GM06990 (cell line): ENCODE data around the gene TSPAN16.

Experiments
- DNase-seq: peaks from one replicate; pipeline ENCODE4 v3.0.0-alpha.2; 2011; ENCODE audit not compliant: insufficient read length; ENCODE audit errors: extremely low read depth
- H3K27me3 ChIP-seq: replicated peaks from 2 replicates; pipeline ENCODE4 v1.6.0; 2011; ENCODE audit warnings: low read length; ENCODE audit not compliant: control insufficient read depth, insufficient read depth
- H3K36me3 ChIP-seq: 2 replicates; pipeline ENCODE4 v1.5.1; 2011; ENCODE audit warnings: low read length; ENCODE audit not compliant: control insufficient read depth, insufficient read depth
- H3K4me3 ChIP-seq: replicated peaks from 2 replicates; pipeline ENCODE4 v1.5.1; 2011; ENCODE audit warnings: low read depth, mild to moderate bottlenecking, control low read depth, low read length
- TF ChIP-seq, protein P1 (sequence below): IDR thresholded peaks from 2 replicates; pipeline ENCODE4 v1.5.1; 2011; ENCODE audit warnings: low read length, control low read depth, mild to moderate bottlenecking, inconsistent platforms; ENCODE audit not compliant: insufficient read depth, poor library complexity, severe bottlenecking

Gene TSPAN16

DNA sequence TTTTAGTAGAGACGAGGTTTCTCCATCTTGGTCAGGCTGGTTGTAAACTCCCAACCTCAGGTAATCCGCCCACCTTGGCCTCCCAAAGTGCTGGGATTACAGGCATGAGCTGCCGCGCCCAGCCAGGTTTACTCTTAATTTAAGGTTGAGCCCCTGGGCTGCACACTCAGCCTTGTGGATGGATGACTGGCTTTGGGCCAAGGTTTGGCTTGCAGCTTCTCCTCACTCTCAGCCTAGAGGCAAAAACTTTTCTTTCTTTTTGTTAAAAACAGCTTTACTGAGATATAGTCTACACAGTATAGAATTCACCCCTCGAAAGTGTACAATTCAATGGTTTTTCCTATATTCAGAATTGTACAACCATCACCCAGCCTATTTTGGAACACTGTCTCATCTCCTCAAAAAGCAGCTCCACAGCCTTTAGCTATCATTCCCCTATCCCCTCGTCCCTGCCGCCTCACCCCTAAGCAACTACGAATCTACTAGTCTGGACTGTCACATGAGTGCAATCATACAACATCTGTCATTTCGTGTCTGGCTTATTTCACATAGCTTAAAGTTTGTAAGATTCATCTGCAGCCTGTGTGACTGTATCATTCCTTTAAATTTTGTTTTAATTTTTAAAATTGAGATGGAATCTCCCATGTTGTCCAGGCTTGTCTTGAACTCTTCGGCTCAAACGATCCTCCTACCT lies 14.5 kb upstream of the TSPAN16 start:
- H3K27me3 ChIP-seq, result no peaks in the 10 kb centered on the region
- TF ChIP-seq, protein P1, sequence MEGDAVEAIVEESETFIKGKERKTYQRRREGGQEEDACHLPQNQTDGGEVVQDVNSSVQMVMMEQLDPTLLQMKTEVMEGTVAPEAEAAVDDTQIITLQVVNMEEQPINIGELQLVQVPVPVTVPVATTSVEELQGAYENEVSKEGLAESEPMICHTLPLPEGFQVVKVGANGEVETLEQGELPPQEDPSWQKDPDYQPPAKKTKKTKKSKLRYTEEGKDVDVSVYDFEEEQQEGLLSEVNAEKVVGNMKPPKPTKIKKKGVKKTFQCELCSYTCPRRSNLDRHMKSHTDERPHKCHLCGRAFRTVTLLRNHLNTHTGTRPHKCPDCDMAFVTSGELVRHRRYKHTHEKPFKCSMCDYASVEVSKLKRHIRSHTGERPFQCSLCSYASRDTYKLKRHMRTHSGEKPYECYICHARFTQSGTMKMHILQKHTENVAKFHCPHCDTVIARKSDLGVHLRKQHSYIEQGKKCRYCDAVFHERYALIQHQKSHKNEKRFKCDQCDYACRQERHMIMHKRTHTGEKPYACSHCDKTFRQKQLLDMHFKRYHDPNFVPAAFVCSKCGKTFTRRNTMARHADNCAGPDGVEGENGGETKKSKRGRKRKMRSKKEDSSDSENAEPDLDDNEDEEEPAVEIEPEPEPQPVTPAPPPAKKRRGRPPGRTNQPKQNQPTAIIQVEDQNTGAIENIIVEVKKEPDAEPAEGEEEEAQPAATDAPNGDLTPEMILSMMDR, result no peak
- no peak overlapping the region for H3K4me3 ChIP-seq
- H3K36me3 ChIP-seq, result no peaks in the 10 kb centered on the region
- no peak for DNase-seq

DNA sequence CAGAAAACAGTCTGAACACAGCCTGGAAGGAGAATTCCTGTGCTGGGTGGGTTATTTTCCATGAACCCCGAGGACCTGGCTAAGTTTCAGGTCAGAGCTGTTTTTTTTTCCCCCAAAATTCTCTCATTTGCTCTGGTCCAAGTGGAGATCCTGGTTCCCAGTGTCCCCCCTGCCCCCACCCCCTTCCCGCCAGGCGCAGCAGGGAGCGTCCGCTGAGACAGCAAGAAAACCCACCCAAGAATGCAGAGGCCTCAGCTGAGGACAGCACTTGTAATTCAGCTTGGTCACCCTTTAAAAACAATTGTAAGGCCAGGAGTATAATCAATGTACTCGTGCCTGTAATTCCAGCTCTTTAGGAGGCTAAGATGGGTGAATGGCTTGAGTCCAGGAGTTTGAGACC lies 11.4 kb upstream of the TSPAN16 start:
- TF ChIP-seq, protein P1, result no peak
- no peak overlapping the region for H3K4me3 ChIP-seq
- no peaks in the 10 kb centered on the region for H3K27me3 ChIP-seq

DNA sequence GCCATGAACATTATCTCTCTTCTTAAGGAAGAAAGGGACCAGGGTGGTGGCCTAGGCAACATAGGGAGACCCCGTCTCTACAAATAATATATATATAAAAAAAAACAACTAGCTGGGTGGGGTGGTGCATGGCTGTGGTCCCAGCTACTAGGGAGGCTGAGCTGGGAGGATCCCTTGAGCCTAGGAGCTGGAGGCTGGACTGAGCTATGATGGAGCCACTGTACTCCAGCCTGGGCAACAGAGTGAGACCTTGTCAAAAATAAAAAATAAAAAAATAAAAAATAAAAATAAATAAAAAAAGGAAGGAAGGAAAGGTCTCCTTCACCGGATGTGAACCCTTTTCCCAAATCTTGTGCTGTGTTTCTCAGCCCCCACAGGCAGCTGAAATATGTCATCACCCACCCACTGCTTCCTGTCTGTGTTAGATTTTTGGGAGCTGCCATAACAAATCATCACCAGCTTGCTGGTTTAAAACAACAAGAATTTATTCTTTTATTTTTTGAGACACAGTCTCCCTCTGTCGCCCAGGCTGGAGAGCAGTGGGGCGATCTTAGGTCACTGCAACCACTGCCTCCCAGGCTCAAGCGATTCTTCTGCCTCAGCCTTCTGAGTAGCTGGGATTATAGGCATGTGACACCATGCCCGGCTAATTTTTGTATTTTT lies 9.5 kb upstream of the TSPAN16 start:
- no peaks in the 10 kb centered on the region for H3K36me3 ChIP-seq
- TF ChIP-seq, protein P1, result no peak
- H3K4me3 ChIP-seq, result no peak overlapping the region
- DNase-seq, result no peak
- H3K27me3 ChIP-seq, result no peaks in the 10 kb centered on the region

More for the DNA sequence above, 11.4 kb upstream of the TSPAN16 start:
- no peaks in the 10 kb centered on the region for H3K36me3 ChIP-seq
- DNase-seq, result no peak

DNA sequence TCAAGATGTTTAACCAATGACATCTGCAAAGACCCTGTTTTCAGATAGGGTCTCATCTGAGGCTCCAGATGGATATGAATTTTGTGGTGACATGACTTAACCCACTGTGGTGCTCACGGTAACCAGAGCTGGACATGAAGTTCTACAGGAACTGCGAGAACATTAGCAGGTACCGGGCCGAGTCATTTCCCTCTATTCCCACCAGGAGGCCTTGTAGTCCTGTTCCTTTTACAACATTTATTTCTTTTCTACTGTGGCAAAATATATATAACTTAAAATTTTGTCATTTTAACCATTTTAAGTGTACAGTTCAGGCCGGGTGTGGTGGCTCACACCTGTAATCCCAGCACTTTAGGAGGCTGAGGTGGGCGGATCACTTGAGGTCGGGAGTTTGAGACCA lies 7.6 kb upstream of the TSPAN16 start:
- TF ChIP-seq, protein P1, result peak; percentile 37
- H3K4me3 ChIP-seq, result no peak overlapping the region
- no peak for DNase-seq
- H3K36me3 ChIP-seq, result no peaks in the 10 kb centered on the region
- H3K27me3 ChIP-seq, result no peaks in the 10 kb centered on the region

DNA sequence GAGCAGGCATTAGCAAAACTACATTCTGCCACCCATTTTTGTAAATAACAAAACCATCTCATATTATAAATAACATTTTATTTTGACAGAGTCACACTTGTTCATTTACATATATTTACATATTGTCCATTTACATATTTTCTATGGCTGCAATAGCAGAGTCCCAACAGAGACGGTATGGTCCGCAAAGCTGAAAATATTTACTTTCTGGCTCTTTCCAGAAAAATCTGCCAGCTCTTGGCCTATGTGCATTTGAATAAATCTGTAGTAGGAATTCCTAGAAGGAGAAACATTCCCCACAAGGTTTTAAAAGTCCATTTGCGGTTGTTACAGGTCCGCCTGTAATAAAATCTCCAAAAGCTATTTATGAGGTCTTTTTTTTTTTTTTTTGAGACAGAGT lies 5.7 kb upstream of the TSPAN16 start:
- H3K36me3 ChIP-seq, result no peaks in the 10 kb centered on the region
- TF ChIP-seq, protein P1, result no peak
- no peak overlapping the region for H3K4me3 ChIP-seq
- no peaks in the 10 kb centered on the region for H3K27me3 ChIP-seq
- DNase-seq, result no peak

DNA sequence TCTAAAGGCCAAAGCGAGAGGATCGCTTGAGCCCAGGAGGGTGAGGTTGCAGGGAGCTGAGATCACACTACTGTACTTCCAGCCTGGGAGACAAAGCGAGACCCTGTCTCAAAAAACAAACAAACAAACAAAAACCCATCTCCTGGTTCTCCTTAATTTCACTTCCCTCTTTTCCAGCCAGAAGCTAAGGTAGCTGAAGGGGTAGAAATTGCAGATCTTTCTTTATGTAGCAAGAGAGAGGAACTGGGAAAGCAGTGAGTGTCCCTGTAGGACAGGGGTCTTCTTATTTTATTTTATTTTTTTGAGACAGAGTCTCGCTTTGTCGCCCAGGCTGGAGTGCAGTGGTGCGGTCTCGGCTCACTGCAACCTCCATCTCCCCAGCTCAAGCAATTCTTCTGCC lies 4.5 kb upstream of the TSPAN16 start:
- Histone ChIP-seq H3K27me3 (no peaks in the 10 kb centered on the region), H3K4me3 (no peak overlapping the region), H3K36me3 (no peaks in the 10 kb centered on the region)
- TF ChIP-seq, protein P1, result no peak
- no peak for DNase-seq
